IMR-90 (cell line): ENCODE results near the gene WDR53.

Experiments
- CTCF ChIP-seq: conservative IDR thresholded peaks from 2 replicates; pipeline ENCODE4 v1.5.1; 2012; ENCODE audit warnings: mild to moderate bottlenecking, low read depth, low read length, improper control_type of control experiment
- FOS ChIP-seq: fragments of 150-350 bp; IDR thresholded peaks from 2 replicates; pipeline ENCODE4 v1.6.1; 2016; ENCODE audit warnings: low read depth, low read length
- NFE2L2 ChIP-seq: fragments of 150-350 bp; IDR thresholded peaks from 2 replicates; pipeline ENCODE4 v1.6.1; 2016; ENCODE audit warnings: low read depth, mild to moderate bottlenecking, low read length

- TF ChIP-seq CTCF = peak; percentile 83
- no peak for TF ChIP-seq NFE2L2
- TF ChIP-seq FOS = no peak
These were observed 41.0 kb upstream of the WDR53 start for GRCh38 chr3:196609343-196609775.
